HepG2 (cell line): ENCODE data around the gene TAB3. TPM values are rescaled to one million over a fixed set of nuclear protein-coding genes. Genes with fewer than 3 reads are reported as not detected.

Source experiments
- CEBPB ChIP-seq: IDR thresholded peaks from 2 replicates; pipeline ENCODE4 v1.6.1; 2011; ENCODE audit warnings: low read depth, low read length, improper control_type of control experiment, borderline replicate concordance
- DNMT3B ChIP-seq: conservative IDR thresholded peaks from 2 replicates; pipeline ENCODE4 v1.6.1; 2016; ENCODE audit warnings: missing biosample characterization, control low read depth
- GABPA ChIP-seq, 2 experiments: IDR thresholded peaks; 2 replicates each; pipeline ENCODE4 v1.6.1; 2011 to 2016; ENCODE audit warnings: low read depth in 2 of 2, low read length in 1 of 2, missing biosample characterization in 1 of 2, missing genetic modification characterization in 1 of 2
- KDM2A ChIP-seq: sonication (generic); formaldehyde crosslinking; IDR thresholded peaks from 2 replicates; pipeline ENCODE4 v1.4.0; 2020; ENCODE audit warnings: low read depth, missing genetic modification reagents, borderline replicate concordance
- MED8 ChIP-seq: sonication (generic); formaldehyde crosslinking; IDR thresholded peaks from 2 replicates; pipeline ENCODE4 v1.8.1; 2023; ENCODE audit warnings: mild to moderate bottlenecking, missing genetic modification reagents; ENCODE audit not compliant: insufficient replicate concordance
- MTA1 ChIP-seq: sonication (generic); formaldehyde crosslinking; IDR thresholded peaks from 2 replicates; pipeline ENCODE4 v1.4.0; 2020; ENCODE audit warnings: missing genetic modification reagents, mild to moderate bottlenecking, borderline replicate concordance
- NFE2 ChIP-seq: sonication (generic); formaldehyde crosslinking; IDR thresholded peaks from 2 replicates; pipeline ENCODE4 v1.4.0; 2020; ENCODE audit warnings: missing genetic modification reagents
- PHF20 ChIP-seq: sonication (generic); formaldehyde crosslinking; IDR thresholded peaks from 2 replicates; pipeline ENCODE4 v1.5.0; 2020; ENCODE audit warnings: mild to moderate bottlenecking, missing genetic modification reagents
- PLRG1 ChIP-seq: fragments of 450-650 bp; conservative IDR thresholded peaks from 2 replicates; pipeline ENCODE4 v1.6.1; 2016
- RAD21 ChIP-seq: fragments of 450-650 bp; formaldehyde crosslinking; IDR thresholded peaks from 2 replicates; pipeline ENCODE4 v1.5.0; 2020; ENCODE audit warnings: mild to moderate bottlenecking
- SSRP1 ChIP-seq: IDR thresholded peaks from 2 replicates; pipeline ENCODE4 v1.6.1; 2016; ENCODE audit warnings: control low read depth
- ZFP90 ChIP-seq: sonication (generic); formaldehyde crosslinking; IDR thresholded peaks from 2 replicates; pipeline ENCODE4 v1.8.0; 2022; ENCODE audit warnings: missing genetic modification reagents, mild to moderate bottlenecking, inconsistent platforms, borderline replicate concordance
- ZNF292 ChIP-seq: sonication (generic); formaldehyde crosslinking; IDR thresholded peaks from 2 replicates; pipeline ENCODE4 v1.8.1; 2022; ENCODE audit warnings: mild to moderate bottlenecking, low read depth, missing genetic modification reagents, borderline replicate concordance
- ZNF451 ChIP-seq: sonication (generic); formaldehyde crosslinking; IDR thresholded peaks from 2 replicates; pipeline ENCODE4 v1.5.0; 2020; ENCODE audit warnings: mild to moderate bottlenecking, missing genetic modification reagents
- ZNF468 ChIP-seq: sonication (generic); formaldehyde crosslinking; IDR thresholded peaks from 2 replicates; pipeline ENCODE4 v1.8.0; 2022; ENCODE audit warnings: mild to moderate bottlenecking, moderate library complexity, missing genetic modification reagents
- ZNF737 ChIP-seq: sonication (generic); formaldehyde crosslinking; IDR thresholded peaks from 2 replicates; pipeline ENCODE4 v1.5.0; 2020; ENCODE audit warnings: missing genetic modification reagents, mild to moderate bottlenecking, borderline replicate concordance
- ZNF747 ChIP-seq: sonication (generic); formaldehyde crosslinking; IDR thresholded peaks from 2 replicates; pipeline ENCODE4 v1.8.1; 2023; ENCODE audit warnings: missing genetic modification reagents, mild to moderate bottlenecking, borderline replicate concordance
- polyA plus RNA-seq, 8 experiments: library from polyadenylated mRNA; depleted of rRNA in 3 of 8; stranded (reverse) in 7 of 8; unstranded in 1 of 8; fragments of >200 nt; fragmentation: Illumina TruSeq in 4 of 8; extraction: Trizol in 4 of 8; gene quantifications; 2 replicates each; pipeline versions ENCODE4 v1.2.1 to v1.2.3, GENCODE V29; 2011 to 2016; ENCODE audit warnings: low read depth in 4 of 8, missing spikeins in 1 of 8, mixed read lengths in 1 of 8; ENCODE audit not compliant: insufficient read depth in 1 of 8
- total RNA-seq, 5 experiments: library from RNA; depleted of rRNA; stranded (reverse); fragments of >200 nt; fragmentation: Illumina TruSeq; extraction: Trizol; gene quantifications; 2 replicates each; pipeline ENCODE4 v1.2.3, GENCODE V29; 2016; ENCODE audit warnings: low read depth in 1 of 5
- TF ChIP-seq, protein P1 (sequence below): sonication (generic); formaldehyde crosslinking; IDR thresholded peaks from 2 replicates; pipeline ENCODE4 v1.8.0; 2022; ENCODE audit warnings: low read depth, missing genetic modification reagents
- TF ChIP-seq, protein P2 (sequence below): IDR thresholded peaks from 2 replicates; pipeline ENCODE4 v1.6.1; 2016; ENCODE audit warnings: mild to moderate bottlenecking
- TF ChIP-seq, protein P3 (sequence below): fragments of 450-650 bp; IDR thresholded peaks from 2 replicates; pipeline ENCODE4 v1.6.1; 2017
- TF ChIP-seq, protein P4 (sequence below): sonication (generic); formaldehyde crosslinking; IDR thresholded peaks from 2 replicates; pipeline ENCODE4 v1.5.1; 2020; ENCODE audit warnings: mild to moderate bottlenecking, missing genetic modification reagents, borderline replicate concordance

TAB3 gene
- total and polyA plus RNA-seq, 2 of the 13 experiments (the other 11 are each of a cell fraction or from before 2014, with no cell fraction given): 27.2 to 59.8 TPM

DNA sequence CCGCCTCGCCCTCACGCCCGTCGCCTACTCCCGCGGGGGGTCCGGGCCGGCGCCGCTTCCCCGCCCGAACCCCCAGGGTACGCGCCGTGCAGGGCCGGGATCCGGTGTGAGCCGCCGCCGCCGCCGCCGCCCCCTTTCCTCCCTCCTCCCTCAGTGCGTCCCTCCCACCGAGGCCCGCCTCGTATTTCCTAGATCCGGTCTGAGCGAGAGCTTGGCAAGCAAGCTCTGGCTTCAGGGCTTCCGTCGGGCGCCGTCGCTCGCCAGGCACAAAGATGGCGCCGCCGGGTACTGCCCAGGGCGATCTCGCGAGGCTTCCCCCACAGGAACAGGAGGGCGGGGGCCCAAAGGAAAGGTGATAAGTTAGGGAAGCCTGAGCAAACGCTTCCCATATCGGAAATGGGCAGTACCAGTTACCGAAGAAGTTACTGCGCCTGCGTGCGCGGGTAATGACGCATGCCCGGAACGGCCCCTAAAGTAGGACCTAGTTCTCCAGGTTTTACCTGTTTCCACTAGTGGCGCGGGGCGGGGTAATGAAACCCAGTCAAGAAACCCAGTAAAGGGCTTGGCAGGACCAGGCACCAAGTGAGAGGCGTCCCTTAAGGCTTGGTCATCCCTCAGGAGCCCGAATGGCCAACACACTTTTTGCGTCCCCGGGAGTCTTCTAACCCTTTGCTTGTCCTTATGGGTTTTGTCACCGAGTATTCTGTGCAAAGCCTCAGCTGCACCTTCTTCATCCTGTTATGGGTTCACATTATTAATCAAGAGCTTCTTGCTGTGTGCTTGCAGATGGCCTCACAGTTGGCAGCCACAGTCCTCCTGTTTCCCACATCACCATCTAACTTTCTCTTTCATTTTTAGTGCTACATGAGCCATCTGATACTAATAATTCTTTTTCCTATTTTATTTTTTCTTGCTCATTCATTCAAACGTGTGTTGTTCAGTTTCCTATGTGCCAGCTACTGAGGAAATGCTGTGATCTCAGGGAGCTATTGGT, at the start of gene TAB3 (continued):
- TF ChIP-seq ZNF451 (no peak), MED8 (no peak), MTA1 (no peak), PHF20 (peak; percentile 58), ZNF468 (CRISPR knock-in tag) (no peak), SSRP1 (CRISPR knock-in tag) (no peak), PLRG1 (no peak), GABPA (IDR thresholded peaks at IDR 0.05; ENCODE audit: low read depth, low read length) (peak; percentile 54; the same call in 1 of the 2 replicates), GABPA (CRISPR knock-in tag; IDR thresholded peaks at IDR 0.05; ENCODE audit: low read depth) (peak; percentile 87), ZNF747 (CRISPR knock-in tag) (no peak), ZNF292 (0 out of 2 replicates have a peak, but pooled peaks have one; percentile 8), KDM2A (CRISPR knock-in tag) (peak; percentile 24; the same call in 1 of the 2 replicates), ZNF737 (no peak), RAD21 (CRISPR knock-in tag) (no peak; the same call in 1 of the 2 replicates), CEBPB (no peak), ZFP90 (CRISPR knock-in tag) (no peak), NFE2 (CRISPR knock-in tag) (no peak), DNMT3B (no peak)
- TF ChIP-seq, protein P1, sequence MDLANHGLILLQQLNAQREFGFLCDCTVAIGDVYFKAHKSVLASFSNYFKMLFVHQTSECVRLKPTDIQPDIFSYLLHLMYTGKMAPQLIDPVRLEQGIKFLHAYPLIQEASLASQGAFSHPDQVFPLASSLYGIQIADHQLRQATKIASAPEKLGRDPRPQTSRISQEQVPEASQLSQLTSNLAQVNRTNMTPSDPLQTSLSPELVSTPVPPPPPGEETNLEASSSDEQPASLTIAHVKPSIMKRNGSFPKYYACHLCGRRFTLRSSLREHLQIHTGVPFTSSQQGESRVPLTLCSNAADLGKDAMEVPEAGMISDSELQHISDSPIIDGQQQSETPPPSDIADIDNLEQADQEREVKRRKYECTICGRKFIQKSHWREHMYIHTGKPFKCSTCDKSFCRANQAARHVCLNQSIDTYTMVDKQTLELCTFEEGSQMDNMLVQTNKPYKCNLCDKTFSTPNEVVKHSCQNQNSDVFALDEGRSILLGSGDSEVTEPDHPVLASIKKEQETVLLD: peak; percentile 72
- TF ChIP-seq, protein P2, sequence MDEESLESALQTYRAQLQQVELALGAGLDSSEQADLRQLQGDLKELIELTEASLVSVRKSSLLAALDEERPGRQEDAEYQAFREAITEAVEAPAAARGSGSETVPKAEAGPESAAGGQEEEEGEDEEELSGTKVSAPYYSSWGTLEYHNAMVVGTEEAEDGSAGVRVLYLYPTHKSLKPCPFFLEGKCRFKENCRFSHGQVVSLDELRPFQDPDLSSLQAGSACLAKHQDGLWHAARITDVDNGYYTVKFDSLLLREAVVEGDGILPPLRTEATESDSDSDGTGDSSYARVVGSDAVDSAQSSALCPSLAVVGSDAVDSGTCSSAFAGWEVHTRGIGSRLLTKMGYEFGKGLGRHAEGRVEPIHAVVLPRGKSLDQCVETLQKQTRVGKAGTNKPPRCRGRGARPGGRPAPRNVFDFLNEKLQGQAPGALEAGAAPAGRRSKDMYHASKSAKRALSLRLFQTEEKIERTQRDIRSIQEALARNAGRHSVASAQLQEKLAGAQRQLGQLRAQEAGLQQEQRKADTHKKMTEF (CRISPR knock-in tag): peak; percentile 57; the same call in 1 of the 2 replicates
- TF ChIP-seq, protein P3, sequence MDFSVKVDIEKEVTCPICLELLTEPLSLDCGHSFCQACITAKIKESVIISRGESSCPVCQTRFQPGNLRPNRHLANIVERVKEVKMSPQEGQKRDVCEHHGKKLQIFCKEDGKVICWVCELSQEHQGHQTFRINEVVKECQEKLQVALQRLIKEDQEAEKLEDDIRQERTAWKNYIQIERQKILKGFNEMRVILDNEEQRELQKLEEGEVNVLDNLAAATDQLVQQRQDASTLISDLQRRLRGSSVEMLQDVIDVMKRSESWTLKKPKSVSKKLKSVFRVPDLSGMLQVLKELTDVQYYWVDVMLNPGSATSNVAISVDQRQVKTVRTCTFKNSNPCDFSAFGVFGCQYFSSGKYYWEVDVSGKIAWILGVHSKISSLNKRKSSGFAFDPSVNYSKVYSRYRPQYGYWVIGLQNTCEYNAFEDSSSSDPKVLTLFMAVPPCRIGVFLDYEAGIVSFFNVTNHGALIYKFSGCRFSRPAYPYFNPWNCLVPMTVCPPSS: no peak
- TF ChIP-seq, protein P4, sequence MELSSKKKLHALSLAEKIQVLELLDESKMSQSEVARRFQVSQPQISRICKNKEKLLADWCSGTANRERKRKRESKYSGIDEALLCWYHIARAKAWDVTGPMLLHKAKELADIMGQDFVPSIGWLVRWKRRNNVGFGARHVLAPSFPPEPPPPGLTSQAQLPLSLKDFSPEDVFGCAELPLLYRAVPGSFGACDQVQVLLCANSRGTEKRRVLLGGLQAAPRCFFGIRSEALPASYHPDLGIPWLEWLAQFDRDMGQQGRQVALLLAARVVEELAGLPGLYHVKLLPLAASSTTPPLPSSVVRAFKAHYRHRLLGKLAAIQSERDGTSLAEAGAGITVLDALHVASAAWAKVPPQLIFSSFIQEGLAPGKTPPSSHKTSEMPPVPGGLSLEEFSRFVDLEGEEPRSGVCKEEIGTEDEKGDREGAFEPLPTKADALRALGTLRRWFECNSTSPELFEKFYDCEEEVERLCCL (CRISPR knock-in tag): no peak
